Sigmoid colon (tissue), 4 donors: Measurements from ENCODE around the gene SGTB.

ENCODE experiments used
- POLR2AphosphoS5 ChIP-seq, 4 donors: sonication (generic); formaldehyde crosslinking; IDR thresholded peaks; one replicate each; pipeline ENCODE4 v1.6.1; 2017; ENCODE audit warnings: antibody characterized with exemption in 4 of 4
- TF ChIP-seq, protein P1 (sequence below), 4 experiments: fragments of 450-650 bp in 3 of 4; fragments of 200-600 bp in 1 of 4; IDR thresholded peaks; one replicate each; pipeline ENCODE4 v1.5.1; 2016 to 2019; ENCODE audit warnings: antibody characterized with exemption in 4 of 4, mild to moderate bottlenecking in 3 of 4, moderate library complexity in 2 of 4

DNA sequence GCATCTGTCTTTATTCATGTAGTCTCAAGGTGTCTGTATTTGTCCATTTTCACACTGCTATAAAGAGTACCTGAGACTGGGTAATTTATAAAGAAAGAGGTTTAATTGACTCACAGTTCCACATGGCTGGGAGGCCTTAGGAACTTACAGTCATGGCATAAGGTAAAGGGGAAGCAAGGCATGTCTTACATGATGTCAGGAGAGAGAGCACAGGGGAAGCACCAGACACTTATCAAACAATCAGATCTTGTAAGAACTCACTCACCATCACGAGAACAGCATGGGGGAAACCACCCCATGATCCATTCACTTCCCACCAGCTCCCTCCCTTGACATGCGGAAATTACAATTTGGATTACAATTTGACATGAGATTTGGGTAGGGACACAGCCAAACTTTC lies 44.3 kb upstream of the SGTB start:
- TF ChIP-seq, protein P1, sequence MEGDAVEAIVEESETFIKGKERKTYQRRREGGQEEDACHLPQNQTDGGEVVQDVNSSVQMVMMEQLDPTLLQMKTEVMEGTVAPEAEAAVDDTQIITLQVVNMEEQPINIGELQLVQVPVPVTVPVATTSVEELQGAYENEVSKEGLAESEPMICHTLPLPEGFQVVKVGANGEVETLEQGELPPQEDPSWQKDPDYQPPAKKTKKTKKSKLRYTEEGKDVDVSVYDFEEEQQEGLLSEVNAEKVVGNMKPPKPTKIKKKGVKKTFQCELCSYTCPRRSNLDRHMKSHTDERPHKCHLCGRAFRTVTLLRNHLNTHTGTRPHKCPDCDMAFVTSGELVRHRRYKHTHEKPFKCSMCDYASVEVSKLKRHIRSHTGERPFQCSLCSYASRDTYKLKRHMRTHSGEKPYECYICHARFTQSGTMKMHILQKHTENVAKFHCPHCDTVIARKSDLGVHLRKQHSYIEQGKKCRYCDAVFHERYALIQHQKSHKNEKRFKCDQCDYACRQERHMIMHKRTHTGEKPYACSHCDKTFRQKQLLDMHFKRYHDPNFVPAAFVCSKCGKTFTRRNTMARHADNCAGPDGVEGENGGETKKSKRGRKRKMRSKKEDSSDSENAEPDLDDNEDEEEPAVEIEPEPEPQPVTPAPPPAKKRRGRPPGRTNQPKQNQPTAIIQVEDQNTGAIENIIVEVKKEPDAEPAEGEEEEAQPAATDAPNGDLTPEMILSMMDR (IDR thresholded peaks at IDR 0.05): no peak
- TF ChIP-seq POLR2AphosphoS5 (IDR thresholded peaks at IDR 0.05): no peak
